Cortex of kidney (tissue), 1 donor: ENCODE results near the gene SSH2.
"Not testable (repeated sequence)": the region's sequence is repeated elsewhere in the genome, so short reads cannot be mapped to it uniquely, and the experiment has no call there.

Source experiments
- DNase-seq: peaks from one replicate; lab custom pipeline; 2025; lab: John Stamatoyannopoulos, UW

Gene SSH2

DNA sequence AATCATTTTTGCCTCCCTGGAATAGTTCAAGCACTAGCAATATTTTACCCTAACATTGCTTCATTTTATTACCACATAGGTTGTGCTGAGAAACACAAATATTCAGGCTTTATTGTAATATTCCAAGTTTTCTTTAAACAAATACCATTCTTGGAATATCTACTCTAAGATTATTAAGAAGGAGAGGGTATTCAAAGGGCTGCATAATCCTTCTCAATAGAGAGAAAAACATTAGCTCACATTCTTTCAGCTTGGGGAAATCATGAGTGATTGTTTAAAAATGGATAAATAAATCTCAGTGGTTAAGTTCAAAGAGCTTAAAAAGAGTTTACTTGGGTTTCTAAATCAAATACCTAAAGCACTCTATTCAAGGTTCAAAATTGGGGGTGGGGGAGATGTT lies 195.4 kb downstream of the SSH2 start:
- no peak for DNase-seq

DNA sequence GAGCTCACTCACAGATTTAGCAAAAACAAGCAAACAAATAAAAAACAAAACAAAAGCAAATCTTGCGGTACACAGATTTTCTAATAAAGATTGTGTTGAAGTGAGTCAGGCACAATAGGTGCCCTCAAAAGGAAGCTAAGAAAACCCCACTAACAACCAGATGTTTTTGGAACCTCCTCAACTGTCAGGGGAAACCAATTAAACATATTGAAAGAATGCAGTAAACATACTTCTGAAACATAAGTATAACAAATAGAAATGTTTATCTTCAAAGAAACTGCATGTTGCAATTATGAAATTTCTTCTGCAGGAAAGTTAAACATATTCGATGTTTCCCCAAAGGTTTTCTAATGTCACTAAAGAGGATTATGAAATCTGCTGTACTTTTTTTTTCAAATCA lies 196.9 kb downstream of the SSH2 start:
- no peak for DNase-seq

- DNase-seq = no peak
Measured at GRCh38 chr17:29732613-29733012, 197.4 kb downstream of the SSH2 start.

DNA sequence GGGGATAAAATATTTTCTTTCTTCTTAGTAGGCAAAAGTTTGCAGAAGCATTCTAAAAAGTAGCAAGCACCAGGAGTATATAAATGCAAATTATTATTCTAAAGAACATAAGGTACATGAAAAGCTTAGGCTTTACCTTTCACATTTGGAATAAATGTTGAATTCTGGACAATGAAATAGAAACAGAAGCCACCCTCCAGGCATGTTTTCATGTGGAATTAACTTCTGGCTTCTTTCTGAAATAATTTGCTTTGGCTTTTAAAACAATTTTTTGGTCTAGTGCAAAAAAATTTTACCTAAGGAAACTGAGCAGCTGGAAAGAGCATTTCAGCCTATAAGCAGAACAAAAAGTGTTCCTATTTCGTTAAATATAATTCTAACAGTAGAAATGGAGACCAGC lies 197.8 kb downstream of the SSH2 start:
- no peak for DNase-seq

DNA sequence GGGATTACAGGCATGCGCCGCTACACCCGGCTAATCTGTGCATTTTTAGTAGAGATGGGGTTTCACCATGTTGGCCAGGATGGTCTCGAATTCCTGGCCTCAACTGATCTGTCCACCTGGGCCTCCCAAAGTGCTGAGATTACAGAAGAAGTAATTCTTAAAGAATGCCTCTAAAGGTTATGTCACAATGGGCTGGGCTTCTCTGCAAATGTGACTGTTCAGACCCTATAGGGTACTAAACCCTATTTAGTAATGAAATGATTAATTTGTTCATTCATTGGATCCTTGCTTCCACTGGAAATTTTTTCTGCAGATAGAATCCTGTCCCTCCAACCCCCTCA lies 198.5 kb downstream of the SSH2 start:
- DNase-seq = no peak

DNA sequence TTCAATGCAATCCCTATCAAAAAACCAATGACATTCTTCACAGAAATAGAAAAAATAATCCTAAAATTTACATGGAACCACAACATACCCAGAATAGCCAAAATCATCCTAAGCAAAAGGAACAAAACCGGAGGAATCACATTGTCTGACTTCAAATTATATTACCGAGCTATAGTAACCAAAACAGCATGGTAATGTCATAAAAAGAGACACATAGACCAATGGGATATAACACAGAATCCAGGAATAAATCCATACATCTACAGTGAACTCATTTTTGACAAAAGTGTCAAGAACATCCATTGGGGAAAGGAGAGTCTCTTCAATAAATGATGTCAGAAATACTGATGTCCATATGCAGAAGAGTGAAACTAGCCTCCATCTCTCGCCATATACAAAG lies 201.5 kb downstream of the SSH2 start:
- no peak for DNase-seq

DNA sequence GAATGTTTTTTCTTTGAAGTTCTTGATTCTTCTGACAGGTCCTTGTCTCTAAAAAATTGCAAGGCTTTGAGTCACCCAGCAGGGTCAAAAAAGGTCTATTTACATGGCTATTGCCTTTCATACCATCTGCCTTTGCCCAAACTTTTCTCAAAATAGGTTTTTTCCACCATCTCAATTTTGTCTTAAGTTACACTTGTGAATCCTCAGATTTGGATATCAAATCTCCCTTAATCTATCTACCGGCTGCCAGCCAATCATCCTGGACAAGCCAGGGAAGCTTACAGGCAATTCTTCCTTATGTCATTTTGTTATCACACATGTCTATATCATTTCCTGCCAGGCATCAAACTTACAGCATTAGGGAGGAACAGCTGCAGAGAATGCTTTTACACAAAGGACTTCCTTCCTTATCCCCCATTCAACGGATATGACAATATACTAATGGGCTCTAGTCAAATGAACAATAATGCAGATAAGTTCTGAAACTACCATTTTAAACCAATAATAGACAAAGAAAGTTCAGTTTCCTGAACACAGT lies 203.2 kb downstream of the SSH2 start:
- DNase-seq = no peak

- not testable (repeated sequence) for DNase-seq
Measured at GRCh38 chr17:29725408-29725807, 204.6 kb downstream of the SSH2 start.

DNA sequence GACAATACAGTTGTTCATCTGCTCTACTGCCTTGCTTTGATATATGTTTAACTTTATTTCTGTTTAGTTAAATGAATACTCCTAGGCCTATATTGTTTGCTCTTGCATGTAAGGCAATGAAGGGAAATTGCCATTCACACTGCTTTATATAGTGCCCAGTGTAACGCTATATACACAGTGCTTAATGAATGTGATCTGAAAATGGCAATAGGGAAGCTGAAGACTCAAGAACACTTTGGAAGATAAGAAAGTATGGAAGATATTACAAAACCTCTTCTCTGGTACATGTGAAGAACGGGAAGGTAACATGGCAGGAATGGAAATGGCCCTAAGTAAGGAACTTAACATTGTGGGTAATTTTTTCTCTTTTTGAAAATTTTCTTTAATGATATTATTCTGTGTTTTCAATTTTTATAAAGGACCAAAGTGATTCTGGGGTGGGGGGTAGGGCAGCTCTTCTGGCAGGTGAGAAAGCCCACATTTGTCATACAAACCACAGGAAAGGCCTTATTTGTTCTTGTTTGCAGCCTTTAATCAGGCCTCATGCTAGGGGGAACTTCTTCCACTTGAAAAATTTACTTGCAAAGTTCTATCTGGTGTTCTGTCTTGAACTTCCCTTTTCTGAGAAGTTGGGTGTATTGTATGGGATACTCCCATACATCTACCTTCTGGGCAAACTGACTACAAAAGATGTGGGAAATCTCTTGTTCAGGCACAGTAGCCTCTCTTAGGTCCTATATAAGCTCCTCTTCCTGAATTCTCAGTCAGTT lies 206.6 kb downstream of the SSH2 start:
- DNase-seq = no peak

GRCh38 chr17:29722411-29723198 lies 207.4 kb downstream of the SSH2 start:
- DNase-seq = no peak

DNA sequence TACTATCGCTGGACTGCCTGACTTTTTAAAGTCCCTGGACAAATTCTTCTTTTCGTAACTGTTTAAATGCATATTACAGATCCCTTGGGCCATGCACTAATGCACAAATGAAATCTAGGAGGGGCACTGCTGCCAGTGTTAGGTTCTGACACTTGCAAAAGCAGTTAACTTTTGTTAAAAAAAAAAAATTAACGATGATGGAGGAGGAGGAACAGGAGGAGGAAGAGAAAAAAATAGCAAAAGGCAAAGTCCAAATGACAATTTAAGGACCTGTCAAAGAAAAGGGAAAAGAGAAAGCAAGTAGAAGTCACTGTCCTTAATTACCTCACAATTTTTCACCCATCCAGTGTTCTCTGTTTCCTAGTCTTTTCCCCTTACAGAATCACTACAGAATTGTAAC lies 209.5 kb downstream of the SSH2 start:
- no peak for DNase-seq

GRCh38 chr17:29719469-29719868 lies 210.6 kb downstream of the SSH2 start:
- DNase-seq = no peak

DNA sequence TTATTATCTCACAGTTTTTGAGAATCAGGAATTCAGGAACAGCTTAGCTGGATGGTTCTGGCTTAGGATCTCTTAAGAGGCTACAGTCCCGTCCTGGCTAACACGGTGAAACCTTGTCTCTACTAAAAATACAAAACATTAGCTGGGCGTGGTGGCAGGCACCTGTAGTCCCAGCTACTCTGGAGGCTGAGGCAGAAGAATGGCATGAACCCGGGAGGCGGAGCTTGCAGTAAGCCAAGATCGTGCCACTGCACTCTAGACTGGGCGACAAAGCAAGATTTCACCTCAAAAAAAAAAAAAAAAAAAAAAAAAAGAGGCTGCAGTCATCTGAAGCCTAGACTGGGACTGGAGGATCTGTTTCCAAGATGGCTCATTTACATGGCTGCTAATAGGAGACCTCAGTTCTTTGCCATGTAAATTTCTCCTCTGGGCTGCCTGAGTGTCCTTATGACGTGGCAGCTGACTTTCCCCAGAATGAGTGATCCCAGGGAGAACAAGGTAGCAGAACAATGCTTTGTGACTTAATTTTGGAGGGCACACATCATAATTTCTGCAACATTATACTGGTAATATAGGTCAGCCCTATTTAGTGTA lies 211.5 kb downstream of the SSH2 start:
- DNase-seq = no peak

DNA sequence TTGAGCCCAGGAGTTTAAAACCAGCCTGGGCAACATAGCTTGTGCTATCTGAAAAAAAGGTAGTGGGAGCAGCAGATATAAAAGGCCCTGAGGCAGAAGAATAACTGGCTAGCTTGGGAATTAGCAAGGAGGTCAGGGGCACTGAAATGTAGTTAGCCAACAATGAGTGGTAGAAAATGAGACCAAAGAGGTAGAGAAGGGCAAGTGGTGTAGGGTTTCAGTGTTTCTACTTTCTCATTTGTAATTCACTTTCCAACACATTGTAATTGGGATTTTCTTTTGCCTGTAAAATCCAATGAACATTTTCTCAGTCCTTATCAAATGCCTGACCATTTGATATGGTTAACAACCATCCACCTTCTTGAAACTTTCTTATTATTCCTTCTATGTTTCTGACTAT lies 212.2 kb downstream of the SSH2 start:
- DNase-seq = no peak

DNA sequence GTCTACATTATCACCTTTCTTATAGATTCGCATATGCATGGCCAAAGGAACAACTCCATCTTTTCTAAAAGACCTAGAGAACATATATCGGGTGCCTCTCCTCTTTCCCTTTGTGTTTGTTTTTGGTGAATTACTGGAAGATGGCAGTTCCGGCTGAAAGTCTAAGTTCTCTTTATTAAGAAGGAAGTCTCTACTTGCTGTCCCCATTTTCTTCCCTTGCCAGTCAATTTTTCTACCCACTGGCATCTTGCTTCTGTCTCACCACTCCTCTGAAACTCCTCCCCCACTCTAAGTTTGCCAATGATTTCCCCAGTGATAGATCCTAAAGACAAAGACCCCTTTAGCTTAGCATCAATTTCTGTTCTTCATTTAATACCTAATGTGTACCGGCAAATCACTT lies 213.5 kb downstream of the SSH2 start:
- DNase-seq = no peak

DNA sequence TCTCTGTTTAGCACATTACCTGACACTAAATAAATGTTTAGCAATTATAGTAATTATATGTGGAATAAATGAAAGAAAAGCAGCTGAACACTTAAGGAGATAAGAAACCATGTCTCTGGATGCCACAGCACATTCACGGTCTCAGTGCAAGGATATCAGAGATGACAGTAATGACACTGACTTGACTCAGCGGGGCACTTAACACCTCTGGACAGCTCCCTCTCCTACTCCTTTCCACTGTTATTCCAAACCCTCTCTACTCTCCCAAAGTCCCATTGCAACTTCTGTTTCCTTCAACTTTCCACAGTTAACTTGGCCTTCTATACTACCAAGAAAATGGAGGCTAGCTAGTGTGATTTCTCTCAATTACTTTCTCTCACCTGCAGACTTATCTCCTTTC lies 214.3 kb downstream of the SSH2 start:
- DNase-seq = no peak

DNA sequence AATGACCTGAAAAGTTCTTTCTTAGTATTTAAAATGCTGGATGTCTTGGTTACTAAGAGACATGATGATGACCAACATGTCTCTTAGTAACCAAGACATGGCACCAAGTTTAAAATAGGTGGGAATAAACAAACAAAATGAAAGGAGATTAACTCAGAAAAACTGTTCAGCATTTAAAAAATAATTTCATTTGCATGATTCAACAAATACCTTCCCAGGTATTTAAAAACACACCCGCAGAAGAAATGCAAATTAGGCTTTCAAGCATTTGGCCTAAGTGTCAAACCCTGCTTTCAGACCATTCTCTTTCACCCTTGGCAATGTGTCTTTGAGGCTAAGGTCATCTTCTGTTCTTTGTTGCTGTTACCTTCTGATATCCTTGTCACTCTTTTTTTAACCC lies 215.9 kb downstream of the SSH2 start:
- DNase-seq = no peak

GRCh38 chr17:29713626-29714025 lies 216.4 kb downstream of the SSH2 start:
- no peak for DNase-seq

- no peak for DNase-seq
Measured at GRCh38 chr17:29711588-29712385, 218.2 kb downstream of the SSH2 start.

DNA sequence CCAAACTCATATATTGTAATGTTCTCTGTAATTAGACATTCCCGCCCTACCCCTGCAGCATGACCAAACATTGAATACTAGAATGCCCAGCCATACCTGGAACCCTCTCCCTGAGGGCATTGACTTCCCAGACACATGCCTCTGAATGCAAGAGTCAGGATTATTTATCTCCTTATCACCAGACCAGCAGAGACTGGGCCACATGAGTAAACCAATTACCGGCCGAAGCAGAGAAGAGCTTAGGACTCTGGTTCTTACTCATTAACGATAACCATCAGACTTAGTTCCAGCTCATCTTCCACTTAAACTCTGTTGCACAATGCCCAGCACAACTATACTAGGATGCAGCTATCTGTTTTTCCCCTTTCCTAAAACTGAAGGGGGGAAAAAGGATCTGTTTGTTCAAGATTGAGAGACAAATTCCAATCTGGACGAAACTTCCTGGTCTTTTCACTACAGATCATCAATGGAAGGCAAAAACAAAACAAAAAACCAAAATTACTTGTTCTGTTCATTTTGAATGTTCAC lies 219.1 kb downstream of the SSH2 start:
- no peak for DNase-seq

GRCh38 chr17:29710520-29710884 lies 219.5 kb downstream of the SSH2 start:
- DNase-seq = no peak
